BE2C (cell line): ENCODE data around the gene TM4SF5.

Experiments used
- DNase-seq: peaks from one replicate; pipeline ENCODE4 v3.0.0-alpha.2; 2020
- H3K27me3 ChIP-seq: fragments of 250-450 bp; sonication (Bioruptor Pico); 2 replicates; pipeline ENCODE4 v1.5.1; 2020; ENCODE audit warnings: mild to moderate bottlenecking
- H3K36me3 ChIP-seq: fragments of 250-450 bp; sonication (Bioruptor Pico); 2 replicates; pipeline ENCODE4 v1.5.1; 2020; ENCODE audit warnings: mild to moderate bottlenecking
- H3K4me1 ChIP-seq: fragments of 250-450 bp; sonication (Bioruptor Pico); 2 replicates; pipeline ENCODE4 v1.5.1; 2020
- H3K4me3 ChIP-seq: 2 replicates; pipeline ENCODE4 v1.5.1; 2011; ENCODE audit warnings: low read depth, low read length
- H3K9me3 ChIP-seq: fragments of 250-450 bp; sonication (Bioruptor Pico); 2 replicates; pipeline ENCODE4 v1.5.1; 2020
- TF ChIP-seq, protein P1 (sequence below): IDR thresholded peaks from 2 replicates; pipeline ENCODE4 v1.5.1; 2012; ENCODE audit warnings: mild to moderate bottlenecking, low read depth, low read length

The TM4SF5 gene

DNA sequence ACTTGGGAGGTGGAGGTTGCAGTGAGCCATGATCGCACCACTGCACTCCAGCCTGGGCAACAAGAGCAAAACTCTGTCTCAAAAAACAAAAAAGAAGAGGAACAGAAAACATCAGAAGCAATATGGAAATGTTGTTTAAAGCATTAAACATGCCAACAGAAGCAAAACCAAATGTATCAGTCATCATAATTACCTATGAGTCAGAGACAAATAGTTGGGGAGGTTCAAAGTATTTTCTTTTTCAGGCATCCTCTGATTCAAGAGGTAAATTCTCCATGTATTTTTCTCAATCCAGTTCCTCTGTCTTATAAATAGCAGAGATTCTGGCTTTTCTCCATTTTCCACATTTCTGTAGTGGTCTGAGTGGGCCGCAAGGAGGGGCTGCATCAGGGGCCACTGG lies 2.1 kb upstream of the TM4SF5 start:
- Histone ChIP-seq H3K4me1 (no peaks in the 10 kb centered on the region), H3K4me3 (no peak overlapping the region), H3K36me3 (no peaks in the 10 kb centered on the region), H3K9me3 (no peaks in the 10 kb centered on the region), H3K27me3 (peaks cover 41% of the 10 kb centered on the region)
- TF ChIP-seq, protein P1, sequence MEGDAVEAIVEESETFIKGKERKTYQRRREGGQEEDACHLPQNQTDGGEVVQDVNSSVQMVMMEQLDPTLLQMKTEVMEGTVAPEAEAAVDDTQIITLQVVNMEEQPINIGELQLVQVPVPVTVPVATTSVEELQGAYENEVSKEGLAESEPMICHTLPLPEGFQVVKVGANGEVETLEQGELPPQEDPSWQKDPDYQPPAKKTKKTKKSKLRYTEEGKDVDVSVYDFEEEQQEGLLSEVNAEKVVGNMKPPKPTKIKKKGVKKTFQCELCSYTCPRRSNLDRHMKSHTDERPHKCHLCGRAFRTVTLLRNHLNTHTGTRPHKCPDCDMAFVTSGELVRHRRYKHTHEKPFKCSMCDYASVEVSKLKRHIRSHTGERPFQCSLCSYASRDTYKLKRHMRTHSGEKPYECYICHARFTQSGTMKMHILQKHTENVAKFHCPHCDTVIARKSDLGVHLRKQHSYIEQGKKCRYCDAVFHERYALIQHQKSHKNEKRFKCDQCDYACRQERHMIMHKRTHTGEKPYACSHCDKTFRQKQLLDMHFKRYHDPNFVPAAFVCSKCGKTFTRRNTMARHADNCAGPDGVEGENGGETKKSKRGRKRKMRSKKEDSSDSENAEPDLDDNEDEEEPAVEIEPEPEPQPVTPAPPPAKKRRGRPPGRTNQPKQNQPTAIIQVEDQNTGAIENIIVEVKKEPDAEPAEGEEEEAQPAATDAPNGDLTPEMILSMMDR = no peak
- no peak for DNase-seq

DNA sequence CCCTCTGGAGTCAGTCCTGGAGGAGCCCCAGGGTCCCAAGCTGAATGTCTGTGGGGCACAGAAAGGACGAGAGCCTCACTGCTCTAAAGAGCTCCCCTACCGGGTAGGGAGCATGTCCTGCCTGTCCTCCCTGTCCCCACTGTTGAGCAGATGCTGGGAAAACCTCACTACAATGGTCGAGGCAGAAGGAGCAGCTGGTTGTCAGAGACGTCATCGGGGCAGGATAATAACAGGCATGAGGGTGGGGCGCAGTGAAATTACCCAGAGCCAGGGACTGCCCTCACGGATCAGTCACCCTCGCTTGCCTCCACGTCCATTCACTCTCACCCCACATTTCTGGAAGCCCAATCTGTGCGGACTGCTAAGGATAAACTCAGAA lies 538 bp downstream of the TM4SF5 start:
- no peak overlapping the region for H3K4me3 ChIP-seq
- no peak for DNase-seq
- H3K9me3 ChIP-seq = no peaks in the 10 kb centered on the region
- H3K27me3 ChIP-seq = peaks cover 34% of the 10 kb centered on the region
- H3K4me1 ChIP-seq = no peaks in the 10 kb centered on the region
- TF ChIP-seq, protein P1 = no peak
- no peaks in the 10 kb centered on the region for H3K36me3 ChIP-seq

DNA sequence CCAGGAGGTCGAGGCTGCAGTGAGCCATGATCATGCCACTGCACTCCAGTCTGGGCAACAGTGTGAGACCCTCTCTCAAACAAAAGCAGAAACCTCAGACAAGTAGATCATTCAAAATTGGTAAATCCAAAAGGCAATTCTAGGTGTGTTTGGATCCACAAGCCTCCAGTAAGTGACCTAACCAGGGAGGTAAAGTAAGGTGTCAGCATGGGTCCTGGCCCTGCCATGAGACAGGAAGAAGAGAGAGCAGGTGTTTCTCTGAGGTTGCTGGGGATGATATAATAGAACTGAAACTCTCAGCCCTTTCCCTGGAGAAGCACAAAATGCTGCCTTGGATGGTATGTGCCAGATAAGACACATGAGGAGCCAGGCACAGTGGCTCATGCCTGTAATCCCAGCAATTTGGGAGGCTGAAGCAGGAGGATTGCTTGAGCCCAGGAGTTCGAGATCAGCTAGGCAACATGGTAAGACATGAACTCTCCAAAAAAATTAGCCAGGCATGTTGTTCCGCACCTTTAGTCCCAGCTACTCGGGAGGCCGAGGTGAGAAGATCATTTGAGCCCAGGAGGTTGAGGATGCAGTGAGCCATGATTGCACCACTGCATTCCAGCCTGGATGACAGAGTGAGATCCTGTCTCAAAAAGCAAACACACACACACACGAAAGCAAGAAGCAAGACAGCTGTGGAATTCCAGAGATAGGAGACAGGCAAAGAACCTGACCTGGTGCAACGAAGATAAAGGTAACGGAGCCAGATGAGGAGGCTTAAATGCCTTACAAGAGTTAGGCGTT lies 6.5 kb downstream of the TM4SF5 start:
- H3K27me3 ChIP-seq = peaks cover 38% of the 10 kb centered on the region
- H3K36me3 ChIP-seq = no peaks in the 10 kb centered on the region
- TF ChIP-seq, protein P1 = no peak
- DNase-seq = no peak
- no peaks in the 10 kb centered on the region for H3K9me3 ChIP-seq
- no peaks in the 10 kb centered on the region for H3K4me1 ChIP-seq
- no peak overlapping the region for H3K4me3 ChIP-seq

DNA sequence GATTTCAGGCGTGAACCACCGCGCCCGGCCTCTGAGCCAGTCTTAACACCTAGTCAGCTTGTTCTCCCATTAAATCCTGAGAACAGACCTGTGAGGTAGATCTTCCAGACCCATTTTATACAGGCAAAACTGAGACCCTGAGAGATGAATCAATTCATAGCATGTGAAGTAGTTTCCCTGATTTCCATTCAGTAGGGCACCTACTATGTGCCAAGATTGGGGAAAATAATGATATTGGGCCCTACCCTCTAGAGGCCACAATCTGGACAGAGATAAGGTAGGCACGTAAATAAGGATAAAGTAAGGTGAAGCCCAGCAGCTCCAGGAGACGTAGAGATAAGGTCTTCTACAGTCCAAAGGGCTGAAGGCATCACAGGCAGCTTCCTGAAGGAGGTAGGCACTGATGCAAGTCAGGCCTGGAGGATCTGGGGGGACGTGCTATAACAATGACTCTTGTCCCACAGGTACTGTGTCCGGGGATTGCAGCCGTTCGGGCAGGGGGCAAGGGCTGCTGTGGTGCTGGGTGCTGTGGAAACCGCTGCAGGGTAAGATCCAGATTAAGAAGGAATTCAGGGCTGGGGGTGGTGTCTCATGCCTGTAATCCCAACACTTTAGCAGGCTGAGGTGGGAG lies 8.8 kb downstream of the TM4SF5 start:
- Histone ChIP-seq H3K4me1 (no peaks in the 10 kb centered on the region), H3K36me3 (no peaks in the 10 kb centered on the region), H3K4me3 (no peak overlapping the region), H3K27me3 (peaks cover 45% of the 10 kb centered on the region), H3K9me3 (no peaks in the 10 kb centered on the region)
- no peak for DNase-seq
- TF ChIP-seq, protein P1 = no peak

DNA sequence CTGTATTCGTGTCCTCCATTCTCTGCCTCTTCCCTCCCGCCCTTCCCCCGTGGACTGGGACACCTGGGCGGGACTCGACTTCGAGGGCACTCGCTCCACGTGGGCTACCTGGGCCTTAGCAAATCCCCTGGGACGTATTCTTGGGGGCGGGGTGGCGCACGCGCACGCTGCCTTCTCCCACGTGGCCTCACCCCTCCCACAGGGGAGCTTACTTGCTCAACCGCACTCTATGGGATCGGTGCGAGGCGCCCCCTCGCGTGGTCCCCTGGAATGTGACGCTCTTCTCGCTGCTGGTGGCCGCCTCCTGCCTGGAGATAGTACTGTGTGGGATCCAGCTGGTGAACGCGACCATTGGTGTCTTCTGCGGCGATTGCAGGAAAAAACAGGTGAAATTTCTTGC lies 11.0 kb downstream of the TM4SF5 start:
- TF ChIP-seq, protein P1 = no peak
- no peaks in the 10 kb centered on the region for H3K9me3 ChIP-seq
- no peaks in the 10 kb centered on the region for H3K4me1 ChIP-seq
- no peaks in the 10 kb centered on the region for H3K36me3 ChIP-seq
- DNase-seq = no peak
- H3K4me3 ChIP-seq = no peak overlapping the region
- H3K27me3 ChIP-seq = peaks cover 59% of the 10 kb centered on the region

DNA sequence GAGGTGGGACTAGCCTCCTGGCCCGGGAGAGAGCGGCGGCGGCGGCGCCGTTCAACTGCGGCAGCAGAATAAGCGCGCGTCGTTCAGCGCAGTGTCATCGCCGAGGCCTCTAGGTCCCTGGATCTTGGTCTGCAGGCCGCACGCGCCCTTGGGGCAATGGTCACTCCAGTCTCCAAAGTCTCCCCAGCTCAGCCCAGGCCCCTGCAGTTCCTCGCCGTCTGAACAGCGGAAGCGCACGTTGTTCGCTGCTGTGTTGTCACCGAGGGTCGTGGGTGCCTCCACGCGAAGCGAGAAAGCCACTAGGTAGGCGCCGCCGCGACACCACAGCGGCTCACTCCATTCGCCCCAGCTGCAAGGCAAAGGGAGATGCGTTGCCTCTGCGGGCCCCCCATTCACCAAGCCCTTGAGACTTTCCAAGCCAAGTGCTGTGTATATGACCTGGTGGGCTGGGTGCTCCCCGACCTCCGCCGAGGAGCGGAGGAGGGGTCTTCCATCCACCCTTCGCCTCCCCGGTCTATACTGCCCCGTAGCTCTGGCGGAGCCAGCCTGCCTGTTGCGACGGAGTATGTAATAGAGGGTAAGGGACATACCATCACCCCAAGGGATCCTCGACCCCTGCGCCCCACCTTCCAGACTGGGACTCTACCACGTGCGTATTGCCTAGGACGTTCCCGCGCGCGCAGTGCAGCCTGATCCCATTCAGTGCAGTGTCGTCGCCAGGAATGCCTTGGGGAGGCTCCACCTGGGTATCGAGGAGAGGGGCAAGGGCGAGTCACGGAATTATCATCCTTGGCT lies 13.8 kb downstream of the TM4SF5 start:
- TF ChIP-seq, protein P1 = no peak
- H3K4me1 ChIP-seq = no peaks in the 10 kb centered on the region
- peaks cover 50% of the 10 kb centered on the region for H3K27me3 ChIP-seq
- no peaks in the 10 kb centered on the region for H3K9me3 ChIP-seq
- H3K36me3 ChIP-seq = no peaks in the 10 kb centered on the region
- no peak for DNase-seq
- H3K4me3 ChIP-seq = no peak overlapping the region
